Natural killer cell treated with Interleukin-12 subunit alpha and Interleukin-12 subunit beta and Interleukin-15 and Interleukin-18, amount 100 ng/mL, for 72 hours (primary cell): Measurements from ENCODE around the gene KCTD15. TPM values are rescaled to one million over a fixed set of nuclear protein-coding genes. Genes with fewer than 3 reads are reported as not detected.

Experiments
- ATAC-seq, 2 donors: fragments of 150-1000 bp; cut with Tn5 transposase in 1 of 2; sonication (Bioruptor Pico), chemical (Tn5 transposase) in 1 of 2; 2 replicates each; pipeline ENCODE4 v1.10.0; 2021
- DNase-seq: peaks from one replicate; pipeline ENCODE4 v3.0.0; 2022; ENCODE audit warnings: low spot score
- H3K27ac Mint-ChIP-seq, 2 donors: 1 replicate in 1 of 2; 2 replicates in 1 of 2; pipeline ENCODE4 v1.8.0; 2022; ENCODE audit warnings: mixed read lengths in 2 of 2, mild to moderate bottlenecking in 1 of 2, moderate library complexity in 1 of 2
- H3K27me3 Mint-ChIP-seq, 2 donors: 1 replicate in 1 of 2; 2 replicates in 1 of 2; pipeline ENCODE4 v1.8.0; 2022; ENCODE audit warnings: mixed read lengths in 2 of 2
- H3K36me3 Mint-ChIP-seq: one replicate; pipeline ENCODE4 v1.8.0; 2022; ENCODE audit warnings: mixed read lengths
- H3K4me1 Mint-ChIP-seq, 2 donors: 1 replicate in 1 of 2; 2 replicates in 1 of 2; pipeline ENCODE4 v1.8.0; 2022; ENCODE audit warnings: low read depth in 2 of 2, mixed read lengths in 2 of 2, mild to moderate bottlenecking in 1 of 2
- H3K4me3 Mint-ChIP-seq: one replicate; pipeline ENCODE4 v1.8.0; 2022; ENCODE audit warnings: mixed read lengths
- H3K9me3 Mint-ChIP-seq: 2 replicates; pipeline ENCODE4 v1.8.0; 2022; ENCODE audit warnings: mixed read lengths
- total RNA-seq, 2 donors: library from RNA; stranded (reverse); gene quantifications; one replicate each; pipeline ENCODE4 v1.2.3, GENCODE V29; 2022

Gene KCTD15
- total RNA-seq, 2 donors from 2014 or later: 0.59 to 3.4 TPM

DNA sequence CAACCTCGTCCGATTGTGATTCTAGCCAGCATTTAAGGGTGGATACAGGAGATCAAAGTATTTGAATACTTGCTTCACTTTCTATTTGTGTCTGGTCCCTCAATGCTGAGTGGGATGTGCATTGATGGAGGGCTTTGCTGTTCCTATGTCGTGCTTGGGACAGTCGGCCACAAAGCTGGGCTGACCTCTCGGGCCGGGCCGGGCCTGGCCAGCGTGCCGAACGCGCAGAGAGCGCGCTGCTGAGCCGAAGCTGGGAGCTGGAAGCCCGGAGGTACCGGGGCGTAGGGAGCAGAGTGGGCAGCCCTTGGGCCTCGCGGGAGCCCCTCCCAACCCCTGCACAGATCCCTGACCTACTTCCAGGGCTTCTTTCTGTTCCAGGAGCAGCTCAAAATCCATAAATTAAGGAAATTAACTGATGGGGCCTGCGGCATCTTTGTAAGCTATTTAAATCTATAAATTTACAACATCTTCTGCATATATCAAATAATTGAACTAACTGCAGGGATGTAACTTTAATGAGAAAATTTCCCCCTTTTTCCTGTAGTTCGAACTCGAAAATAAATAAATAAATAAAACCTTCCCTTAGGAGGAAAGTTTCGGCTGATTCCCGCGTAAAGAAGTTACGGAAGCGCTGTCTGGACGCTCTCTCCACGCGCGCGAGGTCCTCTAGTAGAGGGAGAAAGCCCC is 1.8 kb upstream of the KCTD15 start:
- H3K4me1 Mint-ChIP-seq: no peaks in the 10 kb centered on the region
- peaks cover 8 to 19% of the 10 kb centered on the region in 2 donors for H3K27me3 Mint-ChIP-seq
- H3K4me3 Mint-ChIP-seq: peak overlapping the region; percentile 58
- no peak overlapping the region for H3K27ac Mint-ChIP-seq
- DNase-seq (no peak), ATAC-seq (no peak)
- H3K36me3 Mint-ChIP-seq: no peaks in the 10 kb centered on the region
- no peaks in the 10 kb centered on the region for H3K9me3 Mint-ChIP-seq

DNA sequence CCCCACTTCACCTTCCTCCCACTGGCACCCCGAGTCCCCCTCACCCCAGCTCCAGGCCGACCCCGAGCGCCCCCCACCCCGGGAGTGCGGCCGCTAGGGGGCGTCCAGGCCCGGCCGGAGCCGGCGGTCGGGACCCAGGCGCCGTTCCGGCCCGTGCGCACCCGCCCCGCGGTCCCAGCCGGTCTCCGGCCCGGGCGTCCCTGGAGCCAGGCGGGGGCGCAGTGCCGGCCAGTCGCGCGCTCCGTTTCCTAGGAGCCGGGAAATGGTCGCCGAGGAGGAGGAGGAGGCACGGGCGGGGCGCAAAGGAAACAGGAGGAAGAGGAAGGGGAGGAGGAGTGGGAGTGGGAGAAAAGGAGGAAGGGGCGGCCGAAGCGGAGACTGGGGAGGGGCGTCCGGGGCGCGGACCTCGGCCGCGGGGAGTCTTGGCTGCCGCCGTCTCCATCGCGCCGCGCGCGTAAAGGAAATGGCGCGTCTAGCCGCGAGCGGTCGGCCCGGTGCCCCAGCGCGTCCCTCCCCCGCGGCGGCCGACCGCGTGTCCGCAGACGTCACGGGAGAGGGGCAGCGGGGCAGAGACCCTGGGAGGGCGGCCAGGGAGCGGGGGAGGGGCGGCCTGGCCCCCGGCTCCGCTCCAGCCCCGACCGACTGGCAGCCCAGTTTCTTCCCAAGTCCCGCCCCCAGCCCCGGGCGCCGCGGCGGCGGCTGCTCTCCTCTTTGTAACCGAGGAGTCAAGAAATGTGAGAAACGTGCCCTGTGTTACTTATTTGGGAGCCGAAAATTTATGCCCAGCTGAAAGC is 1.1 kb upstream of the KCTD15 start:
- Mint-ChIP-seq H3K4me3 (peak overlapping the region; percentile 58), H3K9me3 (no peaks in the 10 kb centered on the region), H3K27ac (no peak overlapping the region), H3K4me1 (no peaks in the 10 kb centered on the region), H3K36me3 (no peaks in the 10 kb centered on the region), H3K27me3 (peaks cover 8 to 19% of the 10 kb centered on the region in 2 donors)
- peak; percentile 71 for DNase-seq
- peak; percentile 76 to 80 for ATAC-seq

DNA sequence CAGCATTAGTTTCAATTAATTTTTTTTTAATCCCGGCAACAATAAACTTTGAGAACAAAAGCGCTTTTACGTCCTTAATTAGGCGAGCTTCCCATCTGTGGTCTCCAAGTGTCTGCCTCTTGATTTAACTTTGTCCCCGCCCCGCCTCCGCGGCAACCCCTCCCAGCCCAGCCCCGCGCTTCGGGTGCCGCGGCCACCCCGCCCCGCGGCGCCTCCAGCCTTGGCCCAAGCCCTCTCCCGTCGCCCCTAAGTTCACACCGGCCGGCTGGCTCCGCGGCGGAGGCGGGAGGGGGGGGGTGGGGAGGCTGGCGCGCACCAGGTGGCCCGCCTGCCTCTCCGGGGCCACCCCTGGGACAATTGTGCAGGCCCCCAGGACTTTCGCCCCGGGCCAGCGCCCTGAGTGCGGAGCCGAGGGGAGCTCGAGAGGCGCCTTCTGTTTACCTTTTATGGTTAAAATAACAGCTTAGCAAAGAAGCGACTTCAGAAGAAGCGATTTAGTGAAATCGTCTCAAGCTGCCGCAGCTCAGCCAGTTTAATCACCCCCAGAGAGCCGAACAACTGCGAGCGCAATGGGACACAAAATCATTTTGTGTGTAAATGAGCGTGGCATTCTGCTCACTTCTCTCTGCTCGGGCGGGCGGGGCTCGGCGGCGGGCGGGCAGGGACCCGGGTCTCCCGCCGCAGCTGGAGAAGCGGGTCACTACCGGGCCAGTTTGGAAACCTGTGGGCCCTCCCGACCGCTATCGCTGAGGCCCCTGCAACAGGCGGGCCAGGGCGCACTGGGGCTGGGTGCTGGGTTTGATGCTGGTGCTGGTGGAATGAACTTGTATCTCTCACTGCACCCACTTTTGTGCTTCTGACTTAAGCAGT is 1.4 kb downstream of the KCTD15 start:
- Mint-ChIP-seq H3K9me3 (no peaks in the 10 kb centered on the region), H3K27me3 (peaks cover 8 to 9% of the 10 kb centered on the region in 2 donors), H3K4me1 (no peaks in the 10 kb centered on the region), H3K4me3 (peak overlapping the region; percentile 75), H3K36me3 (no peaks in the 10 kb centered on the region), H3K27ac (no peak overlapping the region)
- no peak for ATAC-seq
- no peak for DNase-seq

DNA sequence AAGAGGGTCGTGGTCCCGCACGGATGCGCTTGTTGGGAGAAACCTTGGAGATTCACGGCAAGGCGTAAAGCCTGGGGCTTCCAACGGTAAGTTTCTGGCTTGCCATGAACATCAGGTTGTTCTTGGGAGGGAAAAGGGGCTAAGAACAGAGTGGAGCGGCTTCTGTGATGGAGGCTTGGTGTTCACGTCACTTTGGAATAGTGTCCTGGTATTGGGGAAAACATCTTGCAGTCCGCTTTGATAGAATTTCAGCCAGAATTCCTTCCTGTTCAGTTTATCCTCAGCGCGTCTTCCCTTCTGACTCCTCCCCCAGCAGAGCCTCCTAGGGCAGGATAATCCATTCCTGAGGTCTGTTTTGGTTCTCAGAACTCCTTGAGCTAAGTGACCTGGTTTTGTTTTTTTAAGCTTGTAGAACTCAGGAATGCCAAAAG is 2.0 kb downstream of the KCTD15 start:
- Mint-ChIP-seq H3K27ac (no peak overlapping the region), H3K4me3 (no peak overlapping the region), H3K4me1 (no peaks in the 10 kb centered on the region), H3K27me3 (peaks cover 3 to 6% of the 10 kb centered on the region in 2 donors), H3K9me3 (no peaks in the 10 kb centered on the region), H3K36me3 (no peaks in the 10 kb centered on the region)
- no peak for DNase-seq
- ATAC-seq: no peak

DNA sequence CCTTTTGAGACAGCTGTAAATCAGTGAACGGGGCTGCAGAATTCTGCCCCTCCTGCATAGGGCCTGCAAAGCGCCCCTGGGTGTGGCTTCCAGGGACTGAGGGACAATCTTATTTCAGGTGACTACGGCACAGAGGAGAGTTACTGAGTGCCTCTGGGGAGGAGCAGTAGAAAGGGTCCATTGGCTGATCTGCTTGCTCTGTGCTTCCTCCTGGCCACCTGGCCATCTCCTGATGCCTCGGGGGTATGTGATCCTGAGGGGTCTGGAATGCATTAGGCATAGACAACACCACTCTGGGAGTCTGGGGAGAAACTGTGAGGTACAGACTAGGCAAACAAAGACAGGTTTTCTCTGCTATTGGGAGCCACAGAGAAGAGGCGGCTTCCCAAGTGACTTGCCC is 2.8 kb downstream of the KCTD15 start:
- H3K4me1 Mint-ChIP-seq: no peaks in the 10 kb centered on the region
- DNase-seq (no peak), ATAC-seq (no peak)
- H3K4me3 Mint-ChIP-seq: no peak overlapping the region
- no peak overlapping the region for H3K27ac Mint-ChIP-seq
- peaks cover 0 to 6% of the 10 kb centered on the region in 2 donors for H3K27me3 Mint-ChIP-seq
- no peaks in the 10 kb centered on the region for H3K36me3 Mint-ChIP-seq
- no peaks in the 10 kb centered on the region for H3K9me3 Mint-ChIP-seq

DNA sequence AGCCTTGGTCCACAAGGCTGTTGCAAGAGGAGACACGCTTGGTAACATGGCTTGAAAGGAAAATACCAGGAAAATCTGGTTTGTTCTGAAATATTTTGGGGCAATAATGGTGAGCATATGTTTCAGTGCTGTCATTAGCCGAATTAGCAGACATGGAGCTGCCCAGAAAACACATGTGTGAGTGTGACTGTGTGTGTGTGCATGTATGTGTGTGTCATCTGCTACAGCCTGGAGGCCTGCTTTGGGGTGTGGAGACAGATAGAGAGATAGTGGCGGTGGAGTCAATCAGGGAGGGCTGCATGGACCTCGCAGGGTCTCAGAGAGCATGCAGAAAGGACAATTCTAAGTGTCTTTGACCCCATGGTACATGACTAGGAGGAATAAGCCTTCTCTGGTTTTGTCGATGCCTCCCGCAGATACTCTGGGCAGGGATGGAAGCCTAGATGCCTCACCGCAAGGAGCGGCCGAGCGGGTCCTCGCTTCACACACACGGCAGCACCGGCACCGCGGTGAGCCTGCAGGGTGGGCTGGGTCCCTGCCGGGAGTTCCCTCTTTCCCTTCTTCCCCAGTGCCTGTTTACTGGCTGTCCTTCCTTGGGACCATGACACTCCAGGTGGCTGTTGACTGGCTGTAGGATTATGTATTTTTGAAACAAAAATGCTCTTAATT is 3.5 kb downstream of the KCTD15 start:
- no peak overlapping the region for H3K27ac Mint-ChIP-seq
- no peak for ATAC-seq
- H3K4me3 Mint-ChIP-seq: no peak overlapping the region
- no peak for DNase-seq
- H3K36me3 Mint-ChIP-seq: no peaks in the 10 kb centered on the region
- H3K27me3 Mint-ChIP-seq: peaks cover 0 to 6% of the 10 kb centered on the region in 2 donors
- H3K4me1 Mint-ChIP-seq: no peaks in the 10 kb centered on the region
- no peaks in the 10 kb centered on the region for H3K9me3 Mint-ChIP-seq

DNA sequence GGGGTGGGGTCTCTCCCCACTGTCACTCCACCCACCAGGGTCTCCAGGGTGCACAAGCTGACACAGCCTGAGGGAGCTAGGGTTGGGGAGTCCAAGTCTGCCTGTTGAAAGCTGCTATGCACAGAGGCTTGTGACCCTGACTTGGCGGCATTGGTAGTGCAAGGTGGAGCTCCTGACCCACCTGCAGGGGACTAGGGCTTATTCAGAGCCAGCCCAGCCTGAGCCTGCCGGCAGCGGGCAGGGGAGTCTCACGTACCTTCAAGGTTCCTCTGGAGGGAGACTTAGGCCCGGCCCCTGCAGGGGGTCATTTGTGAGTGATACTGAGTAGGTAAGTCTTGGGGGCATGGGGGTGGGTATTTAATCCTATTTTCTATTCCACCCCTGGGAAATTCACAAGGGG is 4.7 kb downstream of the KCTD15 start:
- Mint-ChIP-seq H3K9me3 (no peaks in the 10 kb centered on the region), H3K4me1 (peaks cover 4 to 5% of the 10 kb centered on the region in 2 donors), H3K27ac (no peak overlapping the region), H3K4me3 (no peak overlapping the region), H3K36me3 (no peaks in the 10 kb centered on the region), H3K27me3 (peaks cover 0 to 6% of the 10 kb centered on the region in 2 donors)
- DNase-seq (no peak), ATAC-seq (no peak)

DNA sequence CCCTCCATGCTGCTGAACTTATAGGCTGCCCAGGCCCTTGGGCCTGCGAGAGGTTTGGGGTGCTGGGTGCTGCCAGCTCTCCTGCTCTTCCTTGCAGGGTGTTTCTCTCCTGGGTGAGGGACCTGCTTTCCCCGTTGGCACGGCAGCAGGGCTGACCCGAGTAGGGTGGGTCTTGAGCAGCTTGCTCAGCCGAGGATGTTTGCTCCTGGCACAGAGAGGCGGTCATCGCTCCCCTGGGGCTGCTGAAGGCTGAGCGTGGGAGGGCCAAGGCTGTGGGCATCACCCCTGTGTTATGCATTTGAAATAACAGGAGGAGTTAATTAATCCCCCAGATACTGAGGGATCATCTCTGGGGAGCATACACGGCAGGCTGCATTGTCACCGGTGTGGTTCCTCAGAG is 5.3 kb downstream of the KCTD15 start:
- peaks cover 4 to 5% of the 10 kb centered on the region in 2 donors for H3K4me1 Mint-ChIP-seq
- H3K27me3 Mint-ChIP-seq: peaks cover 0 to 6% of the 10 kb centered on the region in 2 donors
- no peak for DNase-seq
- H3K4me3 Mint-ChIP-seq: no peak overlapping the region
- no peaks in the 10 kb centered on the region for H3K9me3 Mint-ChIP-seq
- no peak overlapping the region for H3K27ac Mint-ChIP-seq
- no peaks in the 10 kb centered on the region for H3K36me3 Mint-ChIP-seq
- no peak for ATAC-seq

DNA sequence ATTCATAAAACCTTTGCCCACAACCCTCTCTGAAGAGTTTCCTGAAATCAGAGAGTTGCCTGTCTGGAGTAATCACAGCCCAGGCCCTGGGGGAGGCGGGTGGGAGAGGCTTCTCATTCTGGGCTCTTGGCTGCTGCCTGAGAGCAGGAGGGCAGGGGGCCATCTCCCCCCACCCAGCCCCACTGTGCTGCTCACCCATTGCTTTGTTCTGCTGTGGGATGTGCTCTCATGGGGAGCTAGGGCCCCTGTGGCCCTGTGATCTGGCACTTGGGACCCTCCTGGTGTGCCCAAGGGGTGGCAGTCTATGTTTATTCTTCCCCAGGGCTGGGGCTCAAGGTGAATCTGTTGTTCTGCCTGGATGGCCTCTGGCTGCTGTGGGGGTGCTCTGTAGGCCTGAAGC is 6.1 kb downstream of the KCTD15 start:
- H3K36me3 Mint-ChIP-seq: no peaks in the 10 kb centered on the region
- ATAC-seq (no peak), DNase-seq (no peak)
- H3K27ac Mint-ChIP-seq: no peak overlapping the region
- H3K9me3 Mint-ChIP-seq: no peaks in the 10 kb centered on the region
- peaks cover 0 to 6% of the 10 kb centered on the region in 2 donors for H3K27me3 Mint-ChIP-seq
- no peak overlapping the region for H3K4me3 Mint-ChIP-seq
- peaks cover 4 to 5% of the 10 kb centered on the region in 2 donors for H3K4me1 Mint-ChIP-seq

DNA sequence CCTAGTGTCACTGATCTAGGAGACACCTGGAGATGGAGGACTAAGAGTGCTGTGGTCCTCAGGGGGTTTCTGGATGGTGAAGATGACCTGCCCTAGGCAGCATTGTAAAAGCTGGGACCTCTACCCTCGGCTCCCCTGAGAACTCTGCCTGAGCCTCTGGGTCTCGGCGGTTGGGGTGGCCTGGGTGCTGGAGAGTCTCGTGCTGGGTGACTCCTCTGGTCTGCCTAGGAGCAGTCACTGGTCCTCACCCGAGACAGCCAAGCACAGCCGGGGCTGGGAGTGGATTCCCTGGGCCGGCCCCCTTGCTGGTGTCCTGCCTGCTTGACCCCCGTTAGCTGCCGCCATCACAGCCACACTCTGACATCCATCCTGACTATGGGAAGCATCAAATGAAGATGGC is 6.7 kb downstream of the KCTD15 start:
- H3K27ac Mint-ChIP-seq: no peak overlapping the region

DNA sequence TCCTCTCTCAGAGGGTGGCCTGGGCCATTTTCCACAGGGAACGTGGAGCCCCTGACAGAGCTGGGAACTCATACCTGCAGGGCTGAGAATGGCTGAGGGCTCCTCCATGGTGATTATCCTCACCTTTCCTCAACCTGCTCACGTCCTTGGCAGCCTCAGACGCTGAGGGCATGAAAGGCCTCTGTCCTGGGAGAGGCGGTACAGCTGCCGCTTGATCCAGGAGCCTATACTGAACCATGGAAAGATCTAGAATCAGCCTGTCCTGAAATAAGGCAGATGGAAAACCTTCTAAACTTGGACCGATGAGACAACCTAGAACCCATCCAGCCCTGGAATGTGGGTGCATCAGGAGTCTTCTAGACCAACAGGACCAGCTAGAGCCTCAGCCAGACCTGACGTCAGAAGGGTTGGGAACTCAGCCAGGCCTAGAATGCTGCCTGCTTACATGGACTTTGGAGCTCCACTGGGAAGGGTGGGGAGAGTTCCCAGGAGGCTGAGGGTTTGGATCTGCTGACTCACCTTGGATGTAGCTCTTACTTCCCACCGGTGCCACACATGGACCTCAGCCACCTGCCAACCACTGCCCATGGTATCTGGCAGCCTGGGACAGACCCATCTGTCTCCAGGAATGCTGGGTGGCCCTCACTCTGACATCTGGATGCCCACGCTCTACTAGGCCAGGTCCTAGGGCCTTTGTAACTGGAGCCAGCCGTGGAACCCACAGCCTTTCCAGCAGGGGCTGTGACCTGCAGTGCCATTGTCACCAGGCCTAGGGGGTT is 7.5 kb downstream of the KCTD15 start:
- Mint-ChIP-seq H3K27me3 (peaks cover 0 to 3% of the 10 kb centered on the region in 2 donors), H3K36me3 (no peaks in the 10 kb centered on the region), H3K9me3 (no peaks in the 10 kb centered on the region), H3K27ac (no peak overlapping the region), H3K4me1 (peaks cover 4 to 5% of the 10 kb centered on the region in 2 donors), H3K4me3 (no peak overlapping the region)
- ATAC-seq (no peak), DNase-seq (no peak)

More for the DNA sequence above, 6.7 kb downstream of the KCTD15 start:
- ATAC-seq (no peak), DNase-seq (no peak)
- H3K36me3 Mint-ChIP-seq: no peaks in the 10 kb centered on the region
- no peaks in the 10 kb centered on the region for H3K9me3 Mint-ChIP-seq
- peaks cover 4 to 5% of the 10 kb centered on the region in 2 donors for H3K4me1 Mint-ChIP-seq
- H3K4me3 Mint-ChIP-seq: no peak overlapping the region
- H3K27me3 Mint-ChIP-seq: peaks cover 0 to 6% of the 10 kb centered on the region in 2 donors

DNA sequence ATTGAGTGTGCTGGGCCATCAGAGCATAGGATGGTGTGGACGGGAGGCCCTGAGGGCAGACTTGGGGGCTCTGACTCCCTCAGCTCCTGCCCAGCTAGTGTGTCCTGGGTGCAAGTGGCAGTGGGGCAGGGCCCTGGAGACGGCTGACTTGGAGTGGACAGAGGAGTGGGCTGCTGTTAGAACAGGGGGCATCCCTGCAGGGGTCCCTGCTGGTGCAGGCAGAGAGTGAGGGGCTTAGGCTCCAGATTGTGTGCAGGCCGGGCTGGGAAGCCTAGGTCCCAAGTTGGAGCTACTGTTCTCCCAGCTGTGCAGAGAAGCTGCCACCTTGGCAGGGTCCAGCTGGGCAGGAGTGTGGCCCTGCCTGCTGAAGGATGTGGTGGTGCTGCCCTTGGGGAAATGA is 8.6 kb downstream of the KCTD15 start:
- H3K27ac Mint-ChIP-seq: no peak overlapping the region
- no peak for DNase-seq
- H3K36me3 Mint-ChIP-seq: no peaks in the 10 kb centered on the region
- no peak for ATAC-seq
- peaks cover 4 to 5% of the 10 kb centered on the region in 2 donors for H3K4me1 Mint-ChIP-seq
- H3K27me3 Mint-ChIP-seq: no peaks in the 10 kb centered on the region
- no peaks in the 10 kb centered on the region for H3K9me3 Mint-ChIP-seq
- H3K4me3 Mint-ChIP-seq: no peak overlapping the region
